ENCODE measurements around the gene RPUSD4.

GRCh38 chr11:126163074-126163700 lies 48.3 kb downstream of the RPUSD4 start:
- TF ChIP-seq POLR2A (IDR thresholded peaks at IDR 0.05; ENCODE audit: low read length): no peak
- no peak for TF ChIP-seq GATA1 (IDR thresholded peaks at IDR 0.05; ENCODE audit: low read depth, low read length)
